B cell (primary cell): Measurements from ENCODE around the gene SFXN1. TPM values are rescaled to one million over a fixed set of nuclear protein-coding genes. Genes with fewer than 3 reads are reported as not detected.
A peak's percentile ranks its signal among the peaks of the same experiment; 100 is the strongest.
"Not testable (repeated sequence)": the region's sequence is repeated elsewhere in the genome, so short reads cannot be mapped to it uniquely, and the experiment has no call there.

Source experiments
- ATAC-seq: fragments of 200-7000 bp; cut with Tn5 transposase; one replicate; pipeline ENCODE4 v1.10.0; 2021; ENCODE audit warnings: low read depth, mild to moderate bottlenecking, moderate number of reproducible peaks, moderate library complexity
- CTCF ChIA-PET: fragments of 350-600 bp; sonication (Branson Sonifier 250); formaldehyde crosslinking; loops from one replicate; lab custom pipeline; 2021; ENCODE audit warnings: antibody characterized with exemption, inconsistent platforms; lab: Charles Lee
- POLR2A ChIA-PET: fragments of 350-600 bp; sonication (Branson Sonifier 250); formaldehyde crosslinking; loops from one replicate; lab custom pipeline; 2021; ENCODE audit warnings: antibody characterized with exemption; lab: Charles Lee
- DNase-seq: peaks from one replicate; pipeline ENCODE4 v3.0.0; 2013
- H2AFZ ChIP-seq: 2 replicates; pipeline ENCODE4 v1.6.1; 2012; ENCODE audit warnings: mild to moderate bottlenecking, low read depth, low read length; ENCODE audit not compliant: insufficient read depth, poor library complexity, severe bottlenecking
- H3K27ac ChIP-seq, 2 donors: 1 replicate in 1 of 2; 2 replicates in 1 of 2; pipeline ENCODE4 v1.5.1; 2012 to 2013; ENCODE audit warnings: low read length in 2 of 2, mild to moderate bottlenecking in 2 of 2, moderate library complexity in 1 of 2
- H3K27me3 ChIP-seq, 4 experiments: fragments of 200-600 bp in 1 of 4; sonication (generic) in 1 of 4; replicated peaks in 1 of 4; 1 replicate in 2 of 4; 2 replicates in 2 of 4; pipeline versions ENCODE4 v1.6.1 to v1.7.0; 2013 to 2016; ENCODE audit warnings: low read length in 3 of 4, mild to moderate bottlenecking in 2 of 4, mixed read lengths in 1 of 4, moderate library complexity in 1 of 4; ENCODE audit not compliant: insufficient read depth in 4 of 4, control insufficient read depth in 3 of 4; ENCODE audit errors: control extremely low read depth in 1 of 4
- H3K36me3 ChIP-seq, 2 experiments: replicated peaks in 1 of 2; 1 replicate in 1 of 2; 2 replicates in 1 of 2; pipeline versions ENCODE4 v1.6.1 to v1.7.1; 2013; ENCODE audit warnings: low read length in 1 of 2; ENCODE audit not compliant: insufficient read depth in 2 of 2, control insufficient read depth in 1 of 2; ENCODE audit errors: control extremely low read depth in 1 of 2, extremely low read depth in 1 of 2
- H3K4me1 ChIP-seq, 2 donors: fragments of 200-600 bp in 1 of 2; sonication (generic) in 1 of 2; 1 replicate in 1 of 2; 2 replicates in 1 of 2; pipeline versions ENCODE4 v1.5.1 to v1.6.1; 2013 to 2017; ENCODE audit warnings: low read length in 2 of 2; ENCODE audit not compliant: control insufficient read depth in 2 of 2, insufficient read depth in 2 of 2
- H3K4me2 ChIP-seq: replicated peaks from 2 replicates; pipeline ENCODE3; 2012; ENCODE audit warnings: mild to moderate bottlenecking, low read depth, low read length; ENCODE audit not compliant: poor library complexity, severe bottlenecking
- H3K4me3 ChIP-seq, 5 experiments: fragments of 200-600 bp in 1 of 5; sonication (generic) in 1 of 5; 1 replicate in 3 of 5; 2 replicates in 2 of 5; pipeline versions ENCODE4 v1.5.1 to v1.7.0; 2011 to 2016; ENCODE audit warnings: low read length in 4 of 5, mild to moderate bottlenecking in 4 of 5, low read depth in 2 of 5, control low read depth in 1 of 5, moderate library complexity in 1 of 5; ENCODE audit not compliant: insufficient read depth in 1 of 5; ENCODE audit errors: control extremely low read depth in 1 of 5, extremely low read depth in 1 of 5
- H3K79me2 ChIP-seq: fragments of 200-600 bp; sonication (generic); one replicate; pipeline ENCODE4 v1.6.0; 2016; ENCODE audit warnings: low read length; ENCODE audit not compliant: control insufficient read depth, insufficient read depth
- H3K9ac ChIP-seq: fragments of 200-600 bp; sonication (generic); 2 replicates; pipeline ENCODE4 v1.6.1; 2017; ENCODE audit warnings: mild to moderate bottlenecking, low read length, moderate library complexity
- H3K9me3 ChIP-seq, 3 donors: one replicate each; pipeline versions ENCODE4 v1.6.1 to v1.7.1; 2013; ENCODE audit warnings: low read length in 2 of 3; ENCODE audit not compliant: control insufficient read depth in 2 of 3, insufficient read depth in 1 of 3; ENCODE audit errors: control extremely low read depth in 1 of 3
- H4K20me1 ChIP-seq: 2 replicates; pipeline ENCODE4 v1.6.0; 2012; ENCODE audit warnings: mild to moderate bottlenecking, low read length; ENCODE audit not compliant: insufficient read depth, control insufficient read depth, poor library complexity, severe bottlenecking
- H3K27ac Mint-ChIP-seq: one replicate; pipeline ENCODE4 v1.8.0; 2021; ENCODE audit warnings: mixed read lengths
- H3K27me3 Mint-ChIP-seq: one replicate; pipeline ENCODE4 v1.8.0; 2021; ENCODE audit warnings: mixed read lengths
- H3K4me1 Mint-ChIP-seq: one replicate; pipeline ENCODE4 v1.8.0; 2021; ENCODE audit warnings: mixed read lengths
- H3K4me3 Mint-ChIP-seq: one replicate; pipeline ENCODE4 v1.8.0; 2021; ENCODE audit warnings: mixed read lengths
- H3K9me3 Mint-ChIP-seq: one replicate; pipeline ENCODE4 v1.8.0; 2022; ENCODE audit warnings: mixed read lengths; ENCODE audit not compliant: insufficient read depth
- EZH2 ChIP-seq: IDR thresholded peaks from 2 replicates; pipeline ENCODE4 v1.6.1; 2012; ENCODE audit warnings: borderline replicate concordance, low read depth, mild to moderate bottlenecking, moderate library complexity, low read length; ENCODE audit not compliant: insufficient read depth, poor library complexity, severe bottlenecking
- WGBS: methylation state at CpG from one replicate; pipeline ENCODE4 v1.1.5; 2013; ENCODE audit warnings: missing lambda C conversion rate; ENCODE audit not compliant: insufficient coverage; 5-methylcytosine and 5-hydroxymethylcytosine counted together
- intact Hi-C: fragments of 100-400 bp; cut with micrococcal nuclease; formaldehyde crosslinking; loops from one replicate; pipeline ENCODE4 v1.10.0; 2022
- polyA plus RNA-seq: library from polyadenylated mRNA; depleted of rRNA; stranded (reverse); fragments of >200 nt; gene quantifications from 2 replicates; pipeline ENCODE4 v1.2.3, GENCODE V29; 2012
- total RNA-seq, 2 donors: library from RNA; stranded (reverse); fragments of 120-200 nt in 1 of 2; gene quantifications; 1 replicate in 1 of 2; 2 replicates in 1 of 2; pipeline versions ENCODE4 v1.2.3 to v1.2.4, GENCODE V29; 2013 to 2022
- TF ChIP-seq, protein P1 (sequence below): fragments of 200-600 bp; IDR thresholded peaks from one replicate; pipeline ENCODE4 v1.8.0; 2022; ENCODE audit warnings: antibody characterized with exemption, mild to moderate bottlenecking

SFXN1 gene
- total and polyA plus RNA-seq, 2 donors (not counting 1 experiment from before 2014, with no cell fraction given): 16.4 to 30.5 TPM

DNA sequence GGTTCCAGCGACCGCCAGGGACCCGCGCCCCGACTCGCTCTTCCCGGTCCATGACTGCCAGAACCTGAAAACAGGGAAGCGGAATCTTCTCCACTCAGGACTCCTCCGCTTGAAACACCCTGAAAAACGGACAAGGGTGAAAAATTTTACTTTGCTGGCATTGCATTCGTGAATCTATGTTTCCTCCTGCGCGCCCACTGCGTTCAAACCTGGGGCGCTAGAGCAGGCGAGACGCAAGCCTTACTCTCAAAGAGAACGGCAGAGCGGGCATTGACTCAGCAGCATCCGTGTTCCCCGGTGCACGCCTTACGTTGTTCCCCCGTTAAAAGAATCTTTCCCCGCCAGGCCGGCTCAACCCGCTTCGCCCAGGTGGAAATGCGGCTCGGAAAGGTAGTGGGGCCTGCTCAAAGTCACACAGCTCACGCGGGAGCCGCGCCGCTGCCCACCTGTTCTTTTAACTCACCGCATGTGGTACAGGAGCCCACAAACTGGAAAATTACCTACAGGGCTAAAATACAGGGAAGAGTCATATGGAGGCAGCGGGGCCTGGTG lies 33.4 kb upstream of the SFXN1 start:
- intact Hi-C loops: loop anchor here (5.0 kb wide), 1 partner anchor 493 kb away; no protein-coding TSS in a partner anchor
- ATAC-seq (no peak), DNase-seq (no peak)
- ChIA-PET POLR2A (no interaction called here), CTCF (no interaction called here)
- Histone ChIP-seq H3K9me3 (peaks cover 0 to 7% (median 0%) of the 10 kb centered on the region in 3 donors), H3K9ac (no peak overlapping the region), H3K4me2 (peak overlapping the region; percentile 50), H3K79me2 (no peaks in the 10 kb centered on the region), H4K20me1 (no peaks in the 10 kb centered on the region), H3K27me3 (peaks cover 0 to 29% (median 8%) of the 10 kb centered on the region in 4 experiments), H3K27ac (no peak overlapping the region), H2AFZ (no peak overlapping the region), H3K4me1 (no peaks in the 10 kb centered on the region), H3K36me3 (no peaks in the 10 kb centered on the region), H3K4me3 (no peak overlapping the region)
- no peaks in the 10 kb centered on the region for H3K9me3 Mint-ChIP-seq
- TF ChIP-seq EZH2: no peak
- TF ChIP-seq, protein P1, sequence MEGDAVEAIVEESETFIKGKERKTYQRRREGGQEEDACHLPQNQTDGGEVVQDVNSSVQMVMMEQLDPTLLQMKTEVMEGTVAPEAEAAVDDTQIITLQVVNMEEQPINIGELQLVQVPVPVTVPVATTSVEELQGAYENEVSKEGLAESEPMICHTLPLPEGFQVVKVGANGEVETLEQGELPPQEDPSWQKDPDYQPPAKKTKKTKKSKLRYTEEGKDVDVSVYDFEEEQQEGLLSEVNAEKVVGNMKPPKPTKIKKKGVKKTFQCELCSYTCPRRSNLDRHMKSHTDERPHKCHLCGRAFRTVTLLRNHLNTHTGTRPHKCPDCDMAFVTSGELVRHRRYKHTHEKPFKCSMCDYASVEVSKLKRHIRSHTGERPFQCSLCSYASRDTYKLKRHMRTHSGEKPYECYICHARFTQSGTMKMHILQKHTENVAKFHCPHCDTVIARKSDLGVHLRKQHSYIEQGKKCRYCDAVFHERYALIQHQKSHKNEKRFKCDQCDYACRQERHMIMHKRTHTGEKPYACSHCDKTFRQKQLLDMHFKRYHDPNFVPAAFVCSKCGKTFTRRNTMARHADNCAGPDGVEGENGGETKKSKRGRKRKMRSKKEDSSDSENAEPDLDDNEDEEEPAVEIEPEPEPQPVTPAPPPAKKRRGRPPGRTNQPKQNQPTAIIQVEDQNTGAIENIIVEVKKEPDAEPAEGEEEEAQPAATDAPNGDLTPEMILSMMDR: peak; percentile 5
- H3K4me1 Mint-ChIP-seq: peaks cover 2% of the 10 kb centered on the region
- WGBS: 24% methylated on average over 37 of the region's 37 CpGs
- no peak overlapping the region for H3K27ac Mint-ChIP-seq
- peaks cover 61% of the 10 kb centered on the region for H3K27me3 Mint-ChIP-seq
- H3K4me3 Mint-ChIP-seq: peak overlapping the region; percentile 34

DNA sequence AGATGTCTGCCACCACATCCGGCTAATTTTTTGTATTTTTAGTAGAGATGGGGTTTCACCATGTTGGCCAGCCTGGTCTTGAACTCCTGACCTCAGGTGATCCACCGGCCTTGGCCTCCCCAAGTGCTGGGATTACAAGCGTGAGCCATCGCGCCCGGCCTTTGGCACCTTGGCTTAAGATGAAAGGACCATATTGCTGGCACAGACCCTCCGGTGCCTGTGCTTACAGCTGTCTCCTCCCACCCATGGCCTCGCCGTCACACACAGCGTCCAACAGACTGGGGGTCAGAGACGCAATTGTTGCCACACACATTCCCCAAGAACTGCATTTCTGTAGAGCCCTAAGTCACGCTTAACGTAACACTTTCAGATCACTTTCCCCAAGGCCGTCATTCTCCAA lies 32.0 kb upstream of the SFXN1 start:
- H3K4me3 ChIP-seq, H3K27ac ChIP-seq, H3K4me3 Mint-ChIP-seq, H3K4me1 ChIP-seq, H2AFZ ChIP-seq, ATAC-seq, POLR2A ChIA-PET, DNase-seq, H3K9me3 Mint-ChIP-seq, intact Hi-C loops, H3K4me1 Mint-ChIP-seq, H3K4me2 ChIP-seq, H3K9ac ChIP-seq, H3K9me3 ChIP-seq, H3K27ac Mint-ChIP-seq, H4K20me1 ChIP-seq, CTCF ChIA-PET, H3K79me2 ChIP-seq, H3K36me3 ChIP-seq: not testable (repeated sequence)
- peaks cover 59% of the 10 kb centered on the region for H3K27me3 Mint-ChIP-seq
- 96% methylated on average over 10 of the region's 14 CpGs for WGBS
- peaks cover 0 to 29% (median 8%) of the 10 kb centered on the region in 4 experiments for H3K27me3 ChIP-seq
